Stimulated activated CD8-positive, alpha-beta memory T cell treated with anti-CD3 and anti-CD28 coated beads, Interleukin-12 subunit alpha, Interleukin-12 subunit beta, amount 100 ng/mL, for 24 hours (primary cell): ENCODE measurements around the gene BAK1.
A peak's percentile ranks its signal among the peaks of the same experiment; 100 is the strongest.
"Not testable (repeated sequence)": the region's sequence is repeated elsewhere in the genome, so short reads cannot be mapped to it uniquely, and the experiment has no call there.

ENCODE experiments used
- DNase-seq: peaks from one replicate; pipeline ENCODE4 v3.0.0-alpha.2; 2020; ENCODE audit errors: extremely low read depth

Gene BAK1

GRCh38 chr6:33551538-33551937 is 28.5 kb downstream of the BAK1 start:
- DNase-seq: no peak

- no peak for DNase-seq
Measured at GRCh38 chr6:33549896-33550295, 30.2 kb downstream of the BAK1 start.

GRCh38 chr6:33549196-33549595 is 30.9 kb downstream of the BAK1 start:
- no peak for DNase-seq

- no peak for DNase-seq
Measured at GRCh38 chr6:33547499-33547898, 32.6 kb downstream of the BAK1 start.

- no peak for DNase-seq
Measured at GRCh38 chr6:33546766-33547165, 33.3 kb downstream of the BAK1 start.

GRCh38 chr6:33545292-33545691 is 34.8 kb downstream of the BAK1 start:
- not testable (repeated sequence) for DNase-seq

- DNase-seq: no peak
Measured at GRCh38 chr6:33543116-33543515, 37.0 kb downstream of the BAK1 start.

- no peak for DNase-seq
Measured at GRCh38 chr6:33540768-33541167, 39.3 kb downstream of the BAK1 start.

- DNase-seq: no peak
Measured at GRCh38 chr6:33534702-33535101, 45.4 kb downstream of the BAK1 start.

GRCh38 chr6:33533163-33533869 is 46.8 kb downstream of the BAK1 start:
- DNase-seq: peak; percentile 16

- DNase-seq: not testable (repeated sequence)
Measured at GRCh38 chr6:33532431-33532830, 47.6 kb downstream of the BAK1 start.

- not testable (repeated sequence) for DNase-seq
Measured at GRCh38 chr6:33530617-33531016, 49.5 kb downstream of the BAK1 start.
